ENCODE data around the gene GALT.
"Not testable (repeated sequence)": the region's sequence is repeated elsewhere in the genome, so short reads cannot be mapped to it uniquely, and the experiment has no call there.

The GALT gene

DNA sequence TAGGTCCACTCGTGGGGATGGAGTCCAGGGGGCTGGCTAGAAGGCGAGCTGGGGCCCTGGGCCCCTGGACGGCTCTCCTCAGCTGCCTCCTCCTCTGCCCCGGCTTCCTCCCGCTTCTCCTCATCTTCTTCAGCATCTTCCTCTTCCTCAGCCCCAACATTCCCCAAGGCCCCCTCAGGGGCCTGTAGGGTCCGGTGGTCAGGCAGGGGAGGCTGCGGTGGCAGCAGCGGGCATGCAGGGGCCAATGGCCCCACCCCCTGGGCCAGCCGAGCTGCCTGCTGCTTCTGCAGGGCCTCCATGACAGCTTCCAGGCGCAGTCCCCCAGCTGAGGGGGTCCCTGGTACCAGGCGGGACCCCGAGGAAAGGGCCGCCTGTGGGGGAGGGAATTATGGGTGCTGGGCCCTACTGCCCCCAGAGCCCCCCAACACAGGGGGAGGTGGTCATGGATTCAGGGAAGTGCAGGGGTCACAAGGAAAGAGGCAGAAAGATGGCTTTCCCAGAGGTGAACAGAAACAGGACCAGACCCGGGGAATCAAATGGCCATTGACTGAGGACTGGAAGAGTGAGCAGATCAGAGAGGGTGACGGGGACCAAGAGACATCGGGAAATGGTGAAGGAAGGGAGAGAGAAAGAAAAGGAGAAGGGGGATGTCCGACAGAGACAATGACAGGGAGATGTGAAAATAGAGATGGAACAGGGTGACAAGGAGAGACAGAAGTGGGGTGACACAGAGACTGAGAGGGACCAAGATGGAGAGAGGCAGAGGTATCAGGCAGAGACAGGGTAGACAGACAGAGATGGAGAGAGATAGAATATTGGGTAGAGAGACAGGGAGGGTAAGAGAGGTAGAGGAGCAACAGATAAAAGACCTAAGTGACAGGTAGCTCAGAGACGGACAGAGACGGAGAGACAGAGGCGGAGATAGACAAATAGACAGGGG lies 18.5 kb upstream of the GALT start:
- DNase-seq = no peak

DNA sequence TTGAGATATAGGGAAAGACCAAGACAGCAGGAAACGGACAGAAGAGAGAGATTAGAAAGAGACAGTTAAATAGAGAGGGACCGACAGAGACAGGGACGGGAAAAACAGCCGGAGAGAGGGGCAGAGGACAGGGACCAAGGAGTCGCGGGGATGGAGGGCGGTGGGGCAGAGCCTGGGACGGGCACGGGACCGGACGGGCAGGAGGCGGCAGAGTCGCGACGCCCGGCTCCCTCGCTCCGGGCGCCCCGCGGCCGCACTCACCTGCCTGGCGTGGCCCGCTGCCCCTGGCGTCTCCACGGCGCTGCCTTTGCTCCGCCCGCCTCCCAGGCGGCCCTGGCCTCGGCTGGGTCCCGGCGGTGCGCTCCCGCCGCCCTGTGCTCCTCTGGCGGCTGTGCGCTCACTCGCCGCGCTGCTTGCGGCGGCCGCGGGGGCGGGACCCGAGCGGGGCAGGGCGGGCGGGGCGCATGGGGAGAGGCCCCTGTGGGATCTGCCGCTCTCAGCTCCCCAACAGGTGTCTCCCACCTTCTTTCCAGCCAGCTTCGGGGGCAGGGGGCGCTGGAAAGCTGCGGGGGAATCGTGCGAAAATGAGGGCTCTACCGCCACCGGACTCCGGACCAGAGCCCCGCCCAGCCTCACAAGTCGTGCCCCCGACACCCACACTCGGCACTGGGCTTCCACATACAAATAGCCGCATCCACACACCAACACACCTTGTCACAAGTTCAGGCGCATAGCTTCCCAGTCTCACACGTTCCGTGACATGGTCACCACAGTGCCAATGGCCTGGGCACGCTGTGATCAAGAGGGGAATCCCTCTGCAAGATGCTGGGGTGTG lies 17.6 kb upstream of the GALT start, which contains the start of gene ARID3C:
Gene ARID3C, minus strand, starts transcription at position 411 of the 835 bp plus-strand sequence. CDS start 1,052 bp downstream, outside the sequence.
- DNase-seq = peak; percentile 58

DNA sequence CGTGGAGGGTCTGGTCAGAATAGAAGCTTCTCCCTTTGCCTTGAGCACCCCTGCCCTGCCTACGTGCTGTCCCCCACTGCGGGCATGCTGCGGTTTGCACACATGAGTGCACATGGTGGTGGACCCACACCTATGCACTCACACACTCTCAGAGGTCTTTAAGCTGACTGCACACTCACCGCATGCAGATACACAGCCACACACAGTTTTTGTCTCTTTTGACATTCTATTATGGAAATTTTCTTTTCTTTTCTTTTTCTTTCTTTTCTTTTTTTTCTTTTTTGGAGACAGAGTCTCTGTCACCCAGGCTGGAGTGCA lies 17.0 kb upstream of the GALT start:
- no peak for DNase-seq

DNA sequence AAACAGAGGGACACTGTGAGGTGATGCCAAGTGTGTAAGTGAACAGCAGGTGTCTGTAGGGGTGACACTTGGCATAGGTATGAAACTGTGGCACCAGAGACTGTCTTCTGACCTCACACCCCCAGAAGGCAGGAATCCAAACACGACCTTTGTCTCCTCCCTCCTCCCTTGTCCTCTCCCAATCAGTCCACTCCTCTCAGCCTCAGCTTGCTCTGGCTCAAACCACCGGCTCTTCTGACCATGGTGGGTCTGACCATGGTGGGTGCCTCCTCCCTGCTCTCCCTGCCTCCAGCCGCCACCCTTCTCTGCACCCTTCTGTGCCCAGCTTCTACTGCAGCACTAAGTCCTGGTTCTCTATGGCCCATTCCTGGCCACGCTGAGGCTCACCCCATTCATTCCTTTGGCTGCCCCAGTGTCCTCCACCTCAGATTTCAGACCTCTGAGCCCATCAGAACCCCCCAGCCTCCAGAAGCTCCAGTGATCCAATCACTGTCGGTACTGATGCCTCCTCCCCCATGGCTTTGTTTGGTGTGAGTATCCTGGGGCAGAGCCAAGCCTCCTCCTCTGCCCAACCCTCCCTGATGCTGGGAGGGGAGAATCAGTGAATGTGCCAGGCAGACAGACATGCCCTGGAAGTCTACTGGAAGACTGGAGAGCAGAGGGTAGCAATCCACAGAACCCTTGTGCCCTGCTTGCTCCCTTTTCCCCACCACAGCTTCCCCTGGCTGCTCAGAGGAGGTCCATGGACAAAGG lies 15.9 kb upstream of the GALT start:
- no peak for DNase-seq

DNA sequence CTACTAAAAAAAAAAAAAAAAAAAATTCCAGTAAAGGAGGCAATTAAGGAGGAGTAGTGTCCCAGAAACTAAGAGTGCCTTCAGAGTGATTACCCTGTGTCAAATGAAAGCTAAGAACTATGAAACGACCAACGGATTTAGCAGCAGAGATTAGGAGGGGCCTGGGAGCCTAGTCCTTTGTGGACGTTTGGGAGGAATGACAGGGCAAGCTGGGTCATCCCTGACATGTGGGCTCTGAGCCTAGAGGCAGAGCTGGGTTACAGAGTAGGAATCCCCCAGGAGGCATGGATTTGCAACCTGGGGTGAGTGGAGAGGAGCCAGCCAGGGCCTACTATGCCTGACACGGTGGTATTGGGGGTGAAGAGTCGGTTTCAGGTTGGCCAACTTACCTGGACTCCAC lies 13.3 kb upstream of the GALT start:
- DNase-seq = no peak

DNA sequence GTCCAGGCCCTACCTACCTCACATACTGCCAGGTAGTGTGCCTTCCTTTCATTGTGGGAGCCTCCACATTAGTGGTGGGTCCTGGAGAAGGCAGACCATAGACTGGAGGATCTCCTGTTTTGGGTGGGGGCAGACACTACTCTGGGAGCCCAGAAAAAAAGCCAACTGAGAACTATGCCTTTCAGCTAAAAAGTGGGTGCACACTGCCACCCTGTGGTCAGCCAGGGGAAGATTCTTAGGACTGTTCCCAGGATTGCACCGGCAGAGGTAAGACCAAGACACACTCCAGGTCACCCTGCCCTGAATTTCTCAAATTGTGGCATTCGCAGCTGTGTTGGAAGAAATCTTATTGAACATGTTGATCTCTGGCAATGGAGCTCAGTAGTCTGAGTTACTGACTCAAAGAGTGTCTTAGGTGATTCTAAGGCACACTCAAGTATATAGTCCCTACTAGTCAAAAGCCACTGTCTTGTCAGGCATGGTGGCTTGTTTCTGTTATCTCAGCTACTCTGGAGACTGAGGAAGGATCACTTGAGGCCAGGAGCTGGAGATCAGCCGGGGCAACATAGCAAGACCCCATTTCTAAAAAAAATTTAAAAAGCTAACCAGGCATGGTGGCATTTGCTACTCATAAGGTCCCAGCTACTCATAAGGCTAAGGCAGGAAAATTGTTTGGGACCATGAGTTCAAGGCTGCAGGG lies 12.5 kb upstream of the GALT start:
- peak; percentile 76 for DNase-seq

DNA sequence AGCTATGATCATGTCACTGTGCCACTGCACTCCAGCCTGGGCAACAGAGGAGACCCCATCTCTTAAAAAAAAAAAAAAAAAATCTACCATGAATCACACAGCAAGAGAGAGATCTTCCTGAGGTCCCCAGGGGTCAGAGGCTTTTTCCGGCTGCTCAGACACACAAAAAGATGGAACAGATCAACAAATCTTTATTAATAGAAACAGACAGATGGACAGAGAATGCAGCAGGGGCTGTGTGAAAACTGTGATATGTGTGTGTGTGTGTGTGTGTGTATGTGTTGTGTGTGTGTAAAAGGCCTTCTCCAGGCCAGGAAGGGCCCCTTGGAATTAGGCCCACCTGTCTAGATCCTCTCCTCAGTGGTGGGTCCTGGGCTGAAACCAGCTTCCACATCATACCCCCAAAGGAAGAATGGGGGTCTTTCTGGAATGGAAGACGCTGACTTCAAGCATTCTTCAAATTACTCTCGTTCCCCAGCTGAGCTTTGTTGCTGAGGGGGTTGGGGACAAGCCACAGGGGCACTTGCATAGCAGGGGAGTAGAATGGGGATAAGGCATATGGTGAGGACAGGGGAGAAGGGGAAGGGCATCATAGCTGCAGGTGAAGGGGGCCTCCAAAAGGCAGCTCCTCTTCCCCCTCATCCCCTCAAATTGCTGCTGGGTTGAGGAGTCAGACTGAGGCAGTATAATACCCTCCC lies 11.8 kb upstream of the GALT start:
- no peak for DNase-seq

DNA sequence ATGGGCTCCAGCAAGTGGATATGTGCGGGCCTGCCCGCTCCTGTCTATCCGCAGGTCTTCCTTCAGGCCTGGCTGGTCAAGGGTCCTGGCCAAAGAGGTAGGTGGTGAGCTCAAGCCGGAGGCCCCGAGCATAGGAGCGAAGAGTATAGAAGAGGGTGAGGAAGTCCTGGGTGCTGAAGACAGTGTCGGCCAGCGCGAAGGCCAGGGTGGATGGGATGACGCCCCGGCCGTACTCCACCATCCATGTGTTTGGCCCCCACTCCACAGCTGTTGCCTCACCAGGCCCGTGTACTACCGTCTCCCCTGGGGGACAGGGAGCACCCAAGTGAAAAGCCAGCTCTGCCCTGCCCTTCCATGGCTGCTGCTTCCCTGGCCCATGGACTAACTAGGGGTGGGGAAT lies 10.9 kb upstream of the GALT start:
- no peak for DNase-seq

DNA sequence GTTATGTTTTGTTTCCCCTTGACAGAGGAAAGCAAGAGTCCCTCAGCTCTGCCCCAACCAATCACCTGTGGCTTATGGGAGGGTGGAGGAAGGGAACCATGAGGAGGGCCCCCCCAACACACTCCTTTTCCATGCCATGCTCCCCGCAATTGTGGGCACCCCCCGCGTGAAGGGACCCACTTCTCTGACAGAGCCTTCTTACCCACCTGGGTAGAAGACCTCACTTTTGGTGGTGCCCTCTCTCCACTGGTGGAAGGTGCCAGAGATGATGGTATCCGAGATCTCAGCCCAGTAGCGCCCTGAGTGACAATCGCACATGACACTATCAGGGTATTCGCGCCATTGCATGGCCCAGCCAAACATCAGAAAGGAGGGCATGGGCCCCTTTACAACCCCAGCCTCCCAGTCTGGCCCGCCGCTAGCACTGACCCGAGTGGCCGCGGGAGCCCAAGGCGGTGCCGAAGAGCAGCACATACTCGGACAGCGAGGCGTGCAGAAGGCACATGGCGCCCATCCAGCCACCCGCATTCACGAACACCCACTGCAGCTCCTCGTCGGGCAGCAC lies 9.6 kb upstream of the GALT start:
- peak; percentile 18 for DNase-seq

DNA sequence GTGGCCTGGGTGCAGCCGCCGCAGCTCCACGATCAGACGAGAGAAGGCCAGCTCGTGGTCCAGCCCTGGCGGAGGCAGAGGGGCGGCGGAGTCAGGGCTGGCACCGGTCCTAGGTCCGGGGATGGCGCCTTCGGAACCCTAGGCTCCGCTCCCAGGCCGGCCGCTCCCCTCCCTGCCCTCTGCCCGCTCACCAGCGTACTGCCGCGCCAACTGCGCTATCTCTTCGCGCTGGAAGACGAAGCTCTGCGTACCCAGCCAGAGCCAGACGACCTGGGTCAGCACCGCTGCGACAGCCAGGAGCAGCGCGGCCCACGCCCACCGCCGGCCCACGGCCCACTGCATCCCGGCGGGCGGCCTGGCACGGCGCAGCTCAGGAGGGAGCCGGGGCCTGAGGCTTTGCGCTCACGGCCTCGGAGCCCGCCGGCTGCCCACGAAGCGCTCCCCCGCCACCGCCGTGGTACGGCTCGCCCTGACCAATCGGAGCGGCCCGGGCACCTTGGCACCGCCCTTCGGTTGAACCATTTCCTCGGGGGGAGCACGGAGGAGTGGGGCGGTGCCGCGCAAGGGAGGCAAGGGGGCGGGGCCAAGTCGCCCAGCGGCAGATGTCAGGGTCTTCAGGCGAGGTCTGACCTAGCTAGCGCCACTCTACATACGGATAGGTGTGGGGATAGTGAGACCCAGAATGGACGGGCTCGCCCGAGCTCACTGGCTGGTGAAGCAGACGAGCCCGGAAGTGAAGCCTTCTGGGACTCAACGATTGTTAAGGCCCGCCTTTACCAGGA lies 8.9 kb upstream of the GALT start, which contains the start of gene SIGMAR1:
Gene SIGMAR1, minus strand, starts transcription at position 432 of the 782 bp plus-strand sequence. Its CDS starts 90 bp downstream, at position 342.
- peak; percentile 94 for DNase-seq

- DNase-seq = no peak
Measured at GRCh38 chr9:34638138-34638445, 8.4 kb upstream of the GALT start.

- not testable (repeated sequence) for DNase-seq
Measured at GRCh38 chr9:34639322-34639721, 7.2 kb upstream of the GALT start.

DNA sequence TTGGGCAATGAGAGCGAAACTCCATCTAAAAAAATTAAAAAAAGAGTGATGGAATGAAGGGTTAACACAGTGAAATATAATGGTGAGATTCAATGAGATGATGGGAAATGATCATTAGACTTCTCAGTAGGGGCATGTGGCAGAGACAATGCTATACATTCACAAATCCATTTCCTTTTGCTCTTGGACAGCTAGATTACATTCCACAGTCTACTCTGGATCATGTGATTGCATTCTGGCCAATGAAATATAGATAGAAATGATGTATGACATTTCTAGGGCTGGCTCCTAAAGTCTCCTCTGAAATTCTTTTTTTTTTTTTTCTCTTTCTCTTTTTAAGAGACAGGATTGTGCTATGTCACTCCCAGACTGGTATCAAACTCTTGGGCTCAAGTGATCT lies 3.8 kb upstream of the GALT start:
- no peak for DNase-seq

DNA sequence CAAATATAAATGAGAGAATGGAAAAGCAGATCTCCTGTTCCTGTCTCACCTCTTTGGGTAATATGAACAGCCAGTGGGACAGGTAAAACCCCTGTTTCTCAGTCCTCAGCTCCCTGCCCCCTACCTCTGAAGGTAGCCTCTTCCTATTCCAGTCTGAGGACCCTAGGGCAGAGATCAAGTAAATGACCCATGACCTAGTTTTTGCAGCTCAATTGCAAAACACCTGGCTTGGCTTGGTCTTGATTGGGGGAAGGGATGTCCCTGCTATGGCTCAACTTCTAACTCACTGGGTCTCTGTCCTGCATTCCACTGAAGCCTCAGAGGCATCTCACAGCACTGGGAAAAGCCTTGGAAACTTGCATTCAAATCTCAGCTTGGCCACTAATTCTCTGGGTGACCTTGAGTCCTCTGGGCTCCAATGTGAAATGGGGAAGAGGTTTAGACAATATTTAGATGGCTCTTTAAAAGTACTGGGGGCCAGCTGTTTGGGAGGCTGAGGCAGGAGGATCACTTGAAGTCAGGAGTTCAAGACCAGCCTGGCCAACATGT lies 1.6 kb upstream of the GALT start:
- DNase-seq = no peak

- DNase-seq = no peak
Measured at GRCh38 chr9:34647084-34647403, 569 bp downstream of the GALT start.

GRCh38 chr9:34647651-34648050 lies 1.2 kb downstream of the GALT start:
- DNase-seq = no peak

GRCh38 chr9:34648673-34649072 lies 2.2 kb downstream of the GALT start:
- DNase-seq = no peak

GRCh38 chr9:34650816-34651215 lies 4.3 kb downstream of the GALT start:
- no peak for DNase-seq

DNA sequence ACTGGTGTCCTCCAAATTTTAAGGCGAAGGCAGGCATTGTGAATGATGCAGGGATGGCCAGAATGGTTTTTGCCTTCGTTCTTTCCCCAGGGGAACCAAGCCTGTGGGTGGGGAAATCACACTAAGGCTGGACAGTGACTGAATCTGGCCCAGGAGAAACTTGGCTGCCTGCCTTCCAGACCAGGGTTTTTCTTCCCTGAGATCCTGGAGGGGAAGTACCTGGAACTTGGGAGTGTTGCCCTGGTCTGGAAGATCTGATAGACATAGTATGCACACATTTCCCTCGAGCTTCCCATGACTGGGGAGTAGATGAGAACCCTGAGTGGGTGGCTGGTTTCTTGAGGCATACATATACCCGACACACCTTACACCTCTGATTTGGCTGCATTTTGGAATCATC lies 4.8 kb downstream of the GALT start:
- no peak for DNase-seq

DNA sequence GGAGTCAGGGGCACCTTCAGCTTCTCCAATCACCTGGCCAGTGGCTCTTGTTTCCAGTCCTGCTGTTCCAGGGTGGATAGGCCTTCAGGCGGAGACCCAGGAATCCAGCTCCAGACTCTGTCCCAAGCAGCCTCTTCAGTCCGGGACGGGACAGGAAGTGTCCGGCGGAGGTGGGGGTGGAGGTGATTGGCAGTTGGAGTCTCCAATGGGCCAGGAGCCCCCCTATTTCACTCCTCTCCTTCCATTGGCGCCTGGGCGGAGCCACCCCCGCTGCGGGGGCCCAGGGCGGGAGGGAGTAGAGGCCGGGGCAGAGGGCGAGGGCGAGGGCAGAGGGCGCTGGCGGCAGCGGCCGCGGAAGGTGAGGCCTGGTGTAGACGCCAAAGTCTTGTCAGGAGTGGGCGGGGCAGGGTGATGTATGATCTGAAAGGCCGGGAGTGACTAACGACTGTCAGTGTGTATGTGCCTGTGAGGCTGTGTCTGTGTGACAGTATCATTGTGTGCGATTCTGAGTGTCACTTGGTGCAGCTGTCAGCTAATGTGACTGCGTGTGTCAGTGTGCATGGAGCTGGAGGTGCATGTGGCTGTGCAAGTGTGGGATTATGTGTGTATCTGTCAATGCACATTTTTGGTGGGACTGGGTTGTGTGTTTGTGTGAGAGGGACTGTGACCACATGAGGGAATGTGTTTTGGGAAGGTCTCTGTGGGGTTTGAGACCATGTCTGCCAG lies 5.6 kb downstream of the GALT start, which contains the start of gene IL11RA:
Gene IL11RA, plus strand, starts transcription at position 310 of the 726 bp plus-strand sequence. CDS start 3,033 bp downstream, outside the sequence.
- DNase-seq = peak; percentile 63

Data from stimulated activated CD4-positive, alpha-beta T cell treated with anti-CD3 and anti-CD28 coated beads, Interleukin-4, amount 100 ng/mL, for 1 hour (primary cell).